DMS53 treated with DMSO at 0.1 percent for 48 hours (cell line): Measurements from ENCODE around the gene SLC12A6.
"Not testable (repeated sequence)": the region's sequence is repeated elsewhere in the genome, so short reads cannot be mapped to it uniquely, and the experiment has no call there.

ENCODE experiments used
- DNase-seq: peaks from one replicate; lab custom pipeline; 2025; ENCODE audit not compliant: unreplicated experiment; lab: John Stamatoyannopoulos, UW

The SLC12A6 gene

DNA sequence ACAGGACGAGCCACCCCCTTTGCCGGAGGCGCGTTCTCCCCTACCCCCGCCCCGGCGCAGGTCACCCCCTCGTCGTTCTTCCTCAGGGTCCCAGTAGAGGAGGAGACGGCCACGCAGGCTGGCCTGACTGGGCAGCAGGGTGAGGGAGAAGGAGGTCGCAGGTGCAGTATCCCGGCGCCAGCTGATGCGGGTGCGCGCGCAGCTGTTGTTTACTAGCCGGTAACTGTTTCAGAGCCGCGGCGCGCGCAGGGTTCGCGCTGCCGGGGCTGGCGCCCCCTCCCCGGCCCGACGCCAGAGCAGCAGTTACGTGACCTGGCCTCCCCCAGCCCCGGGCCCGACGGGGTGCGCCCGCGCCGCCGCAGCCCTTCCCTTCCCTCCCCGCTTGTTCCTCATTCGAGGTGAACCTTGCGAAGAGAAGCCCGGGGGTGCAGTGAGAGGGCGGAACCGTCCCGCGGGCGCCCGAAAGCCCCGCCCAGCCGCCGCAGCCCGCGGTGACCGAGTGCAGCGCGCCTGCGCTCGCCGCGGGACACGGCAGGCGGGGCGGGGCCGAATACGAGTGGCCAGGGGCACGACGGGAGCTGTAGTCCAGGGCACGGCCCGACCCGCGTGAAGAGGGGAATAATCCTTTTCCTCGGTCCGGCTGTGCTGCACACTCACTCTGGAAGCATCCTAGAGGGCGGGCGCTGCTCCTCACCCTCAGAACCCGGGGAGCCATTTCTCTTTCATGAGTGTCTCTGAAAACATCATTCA is at the start of gene SLC12A6:
SLC12A6 (minus strand) TSS at position 225 of the 750 bp plus-strand sequence. CDS start 1,101 bp downstream, outside the sequence.
- DNase-seq, result peak; percentile 79

GRCh38 chr15:34381829-34382521 is 44.4 kb upstream of the SLC12A6 start:
- not testable (repeated sequence) for DNase-seq

DNA sequence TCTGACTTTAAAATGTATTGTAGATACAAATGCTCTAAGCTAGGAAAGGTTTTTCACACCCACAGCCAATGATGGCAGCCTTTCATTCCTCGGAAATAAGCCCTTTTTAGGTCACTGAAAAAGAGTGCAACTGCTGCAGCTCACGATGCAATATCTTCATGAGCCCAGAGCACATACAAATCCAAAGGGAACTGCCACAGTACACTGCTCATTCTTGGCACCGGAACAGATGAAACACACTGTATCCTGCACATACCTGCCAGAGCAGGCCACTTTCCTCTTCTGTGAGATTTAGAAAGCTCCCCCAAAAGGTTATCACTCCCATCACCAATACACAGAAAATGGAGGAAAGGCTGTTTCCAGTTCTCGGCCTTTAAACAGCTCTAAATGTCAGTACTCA is 42.9 kb upstream of the SLC12A6 start:
- not testable (repeated sequence) for DNase-seq

DNA sequence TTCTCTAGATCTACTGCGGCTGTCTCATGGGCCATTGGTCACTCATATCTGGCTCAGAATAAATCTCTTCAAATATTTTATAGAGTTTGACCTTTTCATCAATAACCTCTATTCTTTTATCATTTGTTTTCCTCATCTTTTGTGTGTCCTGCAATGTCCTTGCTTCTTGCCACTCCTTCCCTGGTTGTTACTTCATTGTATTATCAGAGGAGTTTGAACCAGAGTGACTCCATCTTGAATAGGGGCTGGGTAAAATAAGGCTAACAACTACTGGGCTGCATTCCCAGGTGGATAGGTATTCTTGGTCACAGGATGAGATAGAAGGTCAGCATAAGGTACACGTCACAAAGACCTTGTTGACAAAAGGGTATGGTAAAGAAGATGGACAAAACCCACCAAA is 39.3 kb upstream of the SLC12A6 start:
- no peak for DNase-seq

DNA sequence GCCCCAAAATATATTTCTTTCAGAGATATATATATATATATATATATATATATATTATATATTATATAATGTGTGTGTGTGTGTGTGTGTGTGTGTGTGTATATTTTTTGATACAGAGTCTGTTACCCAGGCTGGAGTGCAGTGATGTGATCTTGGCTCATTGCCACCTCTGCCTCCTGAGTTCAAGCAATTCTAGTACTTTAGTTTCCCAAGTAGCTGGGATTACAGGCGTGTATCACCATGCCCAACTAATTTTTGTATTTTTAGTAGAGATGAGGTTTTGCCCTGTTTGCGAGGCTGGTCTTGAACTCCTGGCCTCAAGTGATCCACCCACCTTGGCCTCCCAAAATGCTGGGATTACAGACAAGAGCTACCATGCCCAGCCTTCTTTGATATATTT is 38.0 kb upstream of the SLC12A6 start:
- not testable (repeated sequence) for DNase-seq

- DNase-seq, result no peak
These were observed 37.2 kb upstream of the SLC12A6 start for GRCh38 chr15:34374816-34375215.

GRCh38 chr15:34373951-34374350 is 36.4 kb upstream of the SLC12A6 start:
- DNase-seq, result no peak

DNA sequence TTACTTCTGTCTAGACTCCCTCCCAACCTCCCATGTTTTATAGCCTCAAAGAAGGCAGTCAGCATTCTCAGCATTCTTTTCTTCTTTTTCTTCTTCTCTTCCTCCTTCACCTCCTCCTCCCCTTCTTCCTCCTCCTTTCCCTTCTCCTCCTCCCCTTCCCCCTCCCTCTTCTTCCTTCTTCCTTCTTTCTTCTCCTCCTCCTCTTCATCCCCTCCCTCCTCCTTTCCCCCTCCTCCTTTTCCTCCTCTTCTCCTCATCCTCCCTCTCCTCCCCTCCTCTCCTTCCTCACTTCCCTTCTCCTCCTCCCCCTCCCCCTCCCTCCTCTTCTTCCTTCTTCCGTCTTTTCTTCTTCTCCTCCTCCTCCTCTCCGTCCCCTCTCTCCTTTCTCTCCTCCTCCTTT is 33.1 kb upstream of the SLC12A6 start:
- no peak for DNase-seq

DNA sequence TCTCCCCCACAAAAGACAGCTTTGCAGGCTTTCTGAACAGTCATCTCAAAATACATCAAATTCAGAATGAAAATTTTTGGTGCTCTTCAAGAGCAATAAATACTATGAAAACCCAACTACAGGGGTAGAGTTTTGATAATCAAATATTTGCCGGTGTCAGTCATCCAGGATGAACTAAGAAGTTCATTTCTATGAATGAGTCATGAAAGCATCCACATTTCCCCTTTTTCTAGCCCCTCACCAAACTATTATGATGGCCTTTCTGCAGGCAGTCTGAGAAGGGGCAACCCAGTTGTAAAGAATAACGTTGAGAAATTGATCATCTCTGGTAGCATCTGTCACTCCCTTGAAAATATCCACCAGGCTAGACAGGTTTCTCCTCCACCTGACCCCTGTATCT is 32.5 kb upstream of the SLC12A6 start:
- no peak for DNase-seq

DNA sequence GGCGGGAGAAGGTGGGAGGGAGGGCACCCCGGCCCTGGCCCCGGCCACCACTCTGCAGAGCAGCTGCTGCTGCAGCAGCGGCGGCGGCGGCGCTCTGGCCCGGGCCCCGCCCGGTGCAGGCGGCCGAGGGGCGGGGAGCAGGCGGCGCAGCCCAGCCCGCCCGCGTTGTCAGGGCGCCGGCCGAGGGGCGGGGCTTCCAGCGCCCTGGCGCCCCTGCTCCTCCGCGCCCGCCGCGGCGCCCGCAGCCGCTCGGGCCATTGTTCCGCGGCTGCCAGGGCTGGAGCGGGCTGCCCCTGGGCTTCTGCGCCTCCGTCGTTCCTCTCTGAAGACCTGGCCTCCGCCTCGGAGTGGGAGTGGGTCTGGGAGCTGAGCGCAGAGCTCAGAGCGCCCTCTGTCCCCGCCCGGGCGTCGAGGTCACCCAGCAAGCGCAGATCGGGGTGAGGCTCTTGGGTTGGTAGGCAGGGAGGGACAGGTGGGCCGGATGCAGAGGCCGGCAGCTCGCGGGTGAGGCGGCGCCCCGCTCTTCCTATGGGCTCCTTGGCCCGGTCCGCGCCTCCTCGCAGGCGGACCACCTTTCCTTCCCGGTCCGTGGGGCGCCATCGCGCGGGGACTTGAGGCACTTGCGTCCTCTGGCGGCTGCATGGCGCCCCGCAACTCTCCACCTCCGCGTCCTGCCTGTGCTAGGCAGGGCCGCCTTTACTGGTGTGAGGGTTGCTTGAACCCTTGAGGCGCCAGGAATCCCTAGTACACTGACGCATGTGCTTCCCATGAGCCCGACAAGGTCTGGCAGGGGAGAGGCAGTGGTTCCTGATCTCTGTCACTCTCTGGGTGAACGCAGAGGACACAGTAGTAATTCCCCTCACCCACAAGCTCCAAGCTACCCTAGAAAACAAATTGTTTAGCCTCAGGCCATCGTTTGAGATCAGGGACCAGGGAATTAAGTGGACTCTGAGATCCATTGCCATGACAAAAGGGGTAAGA is 29.8 kb upstream of the SLC12A6 start, which contains the start of gene LPCAT4:
LPCAT4 (minus strand) TSS at position 96 of the 981 bp plus-strand sequence. CDS start 96 bp downstream, outside the sequence.
- peak; percentile 50 for DNase-seq

DNA sequence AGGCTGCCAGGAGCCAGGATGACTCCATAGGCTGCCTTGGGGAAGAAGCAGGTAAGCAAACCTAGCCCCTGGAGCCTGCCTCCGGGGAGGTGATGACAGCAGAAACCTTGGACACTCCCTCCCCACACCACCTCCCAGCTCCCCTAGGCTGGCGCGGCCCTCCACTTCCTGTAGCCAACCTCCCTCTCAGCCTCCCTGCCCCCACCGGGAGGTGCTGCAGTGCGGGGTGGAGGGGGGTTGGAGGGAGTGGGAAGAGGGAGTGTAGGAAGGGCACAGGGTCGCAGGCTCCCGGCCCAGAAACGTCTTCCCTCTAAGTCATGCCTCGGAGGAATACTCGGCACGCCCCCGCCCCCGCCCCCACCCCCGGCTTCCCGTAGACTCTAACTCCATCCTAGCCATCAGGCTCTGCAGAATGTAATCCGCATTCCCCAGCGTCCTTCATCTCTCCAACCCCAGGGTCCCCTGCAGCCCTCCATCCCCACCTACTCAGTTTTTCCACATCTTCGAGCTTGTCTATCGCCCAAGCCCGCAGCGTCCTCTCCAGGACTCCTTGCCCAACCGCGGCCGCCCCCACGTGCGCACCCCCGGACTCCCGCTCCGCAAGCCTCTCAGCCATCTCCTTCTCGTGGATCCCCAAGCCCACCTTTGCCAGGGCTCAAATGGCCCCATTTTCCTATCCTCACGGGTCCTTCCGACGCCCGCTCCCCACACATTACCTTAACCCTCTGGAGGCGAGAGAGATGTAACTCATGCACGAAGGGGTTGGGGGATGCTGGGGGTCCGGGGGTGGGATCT is 28.9 kb upstream of the SLC12A6 start:
- peak; percentile 26 for DNase-seq

DNA sequence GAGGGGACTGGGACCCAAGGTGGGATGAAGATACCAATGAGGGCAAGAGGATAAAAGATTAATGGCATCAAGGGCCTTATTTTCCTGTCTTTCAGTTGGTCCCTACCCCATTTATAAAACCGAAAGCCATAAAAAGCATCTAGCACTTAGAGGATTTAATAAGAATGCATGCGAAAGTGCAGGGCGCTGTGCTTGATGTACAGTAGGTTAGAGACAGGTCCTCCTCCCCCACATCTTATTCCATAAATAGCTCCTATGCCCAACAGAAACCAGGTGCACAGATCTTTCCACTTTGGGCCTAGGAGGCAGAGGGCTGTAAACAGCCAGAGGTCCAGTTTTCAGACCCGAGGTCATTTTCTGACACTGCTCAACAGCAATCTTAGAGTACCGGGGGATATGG is 28.3 kb upstream of the SLC12A6 start:
- DNase-seq, result no peak

- DNase-seq, result no peak
These were observed 27.7 kb upstream of the SLC12A6 start for GRCh38 chr15:34365091-34365825.

DNA sequence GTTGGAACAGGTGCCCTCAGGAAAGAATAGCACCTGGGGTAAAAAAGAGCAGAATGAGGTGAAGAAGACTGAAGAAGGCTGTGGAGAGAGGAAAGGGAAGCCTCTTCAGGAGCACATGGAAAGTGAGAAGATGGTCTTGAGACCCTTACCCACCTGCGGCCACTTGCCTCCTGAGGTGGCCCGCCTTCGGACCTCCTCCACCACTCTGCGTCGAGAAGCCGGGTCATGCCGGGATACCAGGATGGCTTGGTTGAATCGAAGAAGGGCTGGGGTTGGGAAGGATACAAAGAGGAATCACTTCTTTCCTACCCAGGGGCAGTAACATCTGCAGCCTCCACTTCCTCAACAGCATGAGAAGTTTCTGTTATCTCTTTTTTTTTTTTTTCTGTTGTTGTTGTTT is 26.5 kb upstream of the SLC12A6 start:
- no peak for DNase-seq

- no peak for DNase-seq
These were observed 24.6 kb upstream of the SLC12A6 start for GRCh38 chr15:34362047-34362773.

- no peak for DNase-seq
These were observed 23.7 kb upstream of the SLC12A6 start for GRCh38 chr15:34361278-34361677.

- no peak for DNase-seq
These were observed 22.7 kb upstream of the SLC12A6 start for GRCh38 chr15:34360298-34360697.

DNA sequence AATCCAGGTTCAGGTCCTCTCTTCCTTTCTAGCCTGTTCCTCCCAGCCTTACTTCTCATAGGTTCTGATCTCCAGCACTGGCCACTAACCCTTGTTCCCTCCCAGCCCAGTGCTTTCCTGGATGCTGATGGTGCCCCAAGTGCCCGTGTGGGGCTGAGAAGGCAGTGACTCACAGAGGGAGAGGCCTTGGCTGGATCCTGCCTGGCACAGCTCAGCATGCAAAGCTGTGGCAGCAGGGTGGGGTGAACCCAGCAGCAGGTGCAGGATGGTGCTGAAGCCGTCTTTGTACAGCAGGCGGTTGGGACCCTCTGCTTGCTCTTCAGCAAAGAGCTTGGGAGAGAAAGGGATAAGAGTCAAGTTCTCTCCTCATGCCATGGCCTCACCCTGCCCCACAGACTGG is 21.8 kb upstream of the SLC12A6 start:
- no peak for DNase-seq

DNA sequence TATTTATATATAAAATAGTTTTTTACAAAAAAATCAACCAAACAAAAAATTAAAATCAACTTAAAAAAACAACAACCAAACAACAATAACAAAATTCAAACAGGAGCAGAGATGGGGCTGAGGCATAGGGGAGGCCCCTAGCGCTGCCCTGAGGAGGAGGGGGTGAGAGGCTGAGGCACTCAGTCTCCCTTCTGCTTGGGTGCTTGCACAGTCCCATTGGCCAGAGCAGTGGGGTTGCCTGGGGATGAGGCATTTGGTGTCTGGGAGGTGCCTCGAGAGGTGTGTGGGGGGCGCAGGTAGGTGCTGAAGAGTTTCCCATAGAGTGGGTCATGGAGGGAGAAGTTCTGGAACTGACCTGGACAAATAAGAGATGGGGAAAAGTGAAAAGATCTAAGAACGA is 21.4 kb upstream of the SLC12A6 start:
- no peak for DNase-seq
